Measurements from ENCODE around the gene RHBDF1.

RHBDF1 gene

GRCh38 chr16:60166-60565, 12.3 kb downstream of the RHBDF1 start:
- Histone ChIP-seq H3K36me3 (ENCODE audit: low read length) (no peaks in the 10 kb centered on the region), H3K9me3 (ENCODE audit: insufficient read depth, low read length) (no peaks in the 10 kb centered on the region), H3K27ac (ENCODE audit: low read depth, low read length) (no peak overlapping the region), H3K4me3 (ENCODE audit: insufficient read depth, low read length, poor library complexity, severe bottlenecking) (no peak overlapping the region), H3K9me2 (replicated peaks; ENCODE audit: insufficient read depth, low read length) (no peaks in the 10 kb centered on the region), H3K79me2 (ENCODE audit: insufficient read depth, low read length) (no peaks in the 10 kb centered on the region), H3K27me3 (ENCODE audit: low read length) (no peaks in the 10 kb centered on the region), H2AFZ (ENCODE audit: low read depth, low read length, severe bottlenecking) (no peak overlapping the region), H4K20me1 (ENCODE audit: low read depth, low read length) (no peaks in the 10 kb centered on the region), H3F3A (ENCODE audit: insufficient read depth) (no peaks in the 10 kb centered on the region), H3K4me2 (ENCODE audit: low read depth, low read length, poor library complexity, severe bottlenecking) (no peak overlapping the region), H3K9ac (ENCODE audit: low read length) (no peak overlapping the region)
- no peak for TF ChIP-seq CTCF (IDR thresholded peaks at IDR 0.05; ENCODE audit: insufficient read depth, low read length, poor library complexity, severe bottlenecking)

DNA sequence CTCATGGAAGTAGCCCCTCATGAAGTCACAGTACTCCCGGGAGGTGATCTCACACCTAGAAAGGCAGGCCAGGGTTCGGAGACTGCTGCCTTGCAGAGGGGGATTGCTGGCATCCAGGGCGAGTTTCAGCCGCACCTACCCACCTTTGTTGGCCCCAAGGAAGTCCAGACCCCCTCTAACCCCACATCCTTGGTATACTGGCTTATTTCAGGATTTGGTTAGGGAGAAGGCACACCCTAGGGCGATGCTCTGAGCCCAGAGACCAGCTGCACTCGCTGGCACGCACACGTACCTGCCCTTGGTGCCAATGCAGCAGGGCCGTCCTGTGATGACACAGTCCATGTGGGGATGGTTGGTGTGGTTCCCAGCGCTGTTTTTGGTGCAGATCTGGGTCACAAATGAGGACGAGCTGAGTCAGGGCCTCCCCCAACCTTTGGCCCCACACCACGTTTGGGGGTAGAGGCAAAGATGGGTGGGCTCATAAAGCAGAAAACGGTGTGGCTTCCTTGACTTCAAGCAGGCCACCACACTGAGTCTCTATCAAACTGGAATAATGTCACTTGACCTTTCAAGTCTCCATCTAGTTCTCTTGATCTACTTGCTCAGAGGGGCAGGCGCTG, 12.9 kb downstream of the RHBDF1 start:
- H3K27me3 ChIP-seq (ENCODE audit: low read length), result no peaks in the 10 kb centered on the region
- no peak overlapping the region for H3K9ac ChIP-seq (ENCODE audit: low read length)
- no peaks in the 10 kb centered on the region for H4K20me1 ChIP-seq (ENCODE audit: low read depth, low read length)
- no peak overlapping the region for H3K4me2 ChIP-seq (ENCODE audit: low read depth, low read length, poor library complexity, severe bottlenecking)
- peaks cover 2% of the 10 kb centered on the region for H3K79me2 ChIP-seq (ENCODE audit: insufficient read depth, low read length)
- TF ChIP-seq CTCF (IDR thresholded peaks at IDR 0.05; ENCODE audit: insufficient read depth, low read length, poor library complexity, severe bottlenecking), result no peak
- no peak for TF ChIP-seq EZH2phosphoT487 (conservative IDR thresholded peaks at IDR 0.05; ENCODE audit: low read length)
- H3F3A ChIP-seq (ENCODE audit: insufficient read depth), result no peaks in the 10 kb centered on the region
- H2AFZ ChIP-seq (ENCODE audit: low read depth, low read length, severe bottlenecking), result no peak overlapping the region
- H3K27ac ChIP-seq (ENCODE audit: low read depth, low read length), result no peak overlapping the region
- no peaks in the 10 kb centered on the region for H3K9me2 ChIP-seq (replicated peaks; ENCODE audit: insufficient read depth, low read length)
- no peak overlapping the region for H3K4me3 ChIP-seq (ENCODE audit: insufficient read depth, low read length, poor library complexity, severe bottlenecking)
- H3K36me3 ChIP-seq (ENCODE audit: low read length), result no peaks in the 10 kb centered on the region
- H3K9me3 ChIP-seq (ENCODE audit: insufficient read depth, low read length), result no peaks in the 10 kb centered on the region

GRCh38 chr16:58491-59439, 13.7 kb downstream of the RHBDF1 start:
- H3K27ac ChIP-seq (ENCODE audit: low read depth, low read length), result no peak overlapping the region
- no peak overlapping the region for H3K9ac ChIP-seq (ENCODE audit: low read length)
- H3K27me3 ChIP-seq (ENCODE audit: low read length), result no peaks in the 10 kb centered on the region
- H3K79me2 ChIP-seq (ENCODE audit: insufficient read depth, low read length), result peaks cover 10% of the 10 kb centered on the region
- no peaks in the 10 kb centered on the region for H3K9me3 ChIP-seq (ENCODE audit: insufficient read depth, low read length)
- no peak overlapping the region for H2AFZ ChIP-seq (ENCODE audit: low read depth, low read length, severe bottlenecking)
- no peak overlapping the region for H3K4me3 ChIP-seq (ENCODE audit: insufficient read depth, low read length, poor library complexity, severe bottlenecking)
- no peaks in the 10 kb centered on the region for H4K20me1 ChIP-seq (ENCODE audit: low read depth, low read length)
- no peaks in the 10 kb centered on the region for H3K36me3 ChIP-seq (ENCODE audit: low read length)
- no peaks in the 10 kb centered on the region for H3F3A ChIP-seq (ENCODE audit: insufficient read depth)
- TF ChIP-seq CTCF (IDR thresholded peaks at IDR 0.05; ENCODE audit: insufficient read depth, low read length, poor library complexity, severe bottlenecking) (no peak), EZH2phosphoT487 (conservative IDR thresholded peaks at IDR 0.05; ENCODE audit: low read length) (no peak)
- H3K4me2 ChIP-seq (ENCODE audit: low read depth, low read length, poor library complexity, severe bottlenecking), result no peak overlapping the region
- H3K9me2 ChIP-seq (replicated peaks; ENCODE audit: insufficient read depth, low read length), result no peaks in the 10 kb centered on the region

Data from SU-DHL-6 (cell line).